PC-9 (cell line): ENCODE measurements around the gene OR56A3. TPM values are rescaled to one million over a fixed set of nuclear protein-coding genes. Genes with fewer than 3 reads are reported as not detected.

Experiments used
- BruUV-seq: library from RNA; stranded (reverse); fragments of 400-500 nt; replicated peaks from 2 replicates; lab custom pipeline; 2021; lab: Mats Ljungman, UMichigan
- CTCF ChIA-PET: fragments of 300-600 bp; sonication (Branson Sonifier 250); formaldehyde crosslinking; loops from one replicate; lab custom pipeline; 2022; ENCODE audit warnings: antibody characterized with exemption; lab: Charles Lee
- POLR2A ChIA-PET: fragments of 300-600 bp; sonication (Branson Sonifier 250); formaldehyde crosslinking; loops from one replicate; lab custom pipeline; 2022; ENCODE audit warnings: antibody characterized with exemption; ENCODE audit not compliant: unreplicated experiment; lab: Charles Lee
- DNase-seq, 2 experiments: peaks; one replicate each; pipeline versions ENCODE4 v3.0.0 to v3.0.0-alpha.2; 2015 to 2022; ENCODE audit warnings: mixed read lengths in 1 of 2
- H2AFZ ChIP-seq: fragments of 200-600 bp; sonication (generic); 2 replicates; pipeline ENCODE4 v1.8.1; 2017; ENCODE audit warnings: antibody characterized with exemption
- H3F3A ChIP-seq: fragments of 200-600 bp; sonication (generic); 2 replicates; pipeline ENCODE4 v1.8.1; 2017; ENCODE audit warnings: antibody characterized with exemption, mild to moderate bottlenecking, low read depth; ENCODE audit not compliant: insufficient read depth
- H3K27ac ChIP-seq: fragments of 200-600 bp; sonication (generic); 2 replicates; pipeline ENCODE4 v1.6.1; 2016; ENCODE audit warnings: mixed run types
- H3K27me3 ChIP-seq: fragments of 200-600 bp; sonication (generic); 2 replicates; pipeline ENCODE4 v1.6.1; 2016; ENCODE audit warnings: low read depth, mixed run types; ENCODE audit not compliant: insufficient read depth
- H3K36me3 ChIP-seq: fragments of 200-600 bp; sonication (generic); 2 replicates; pipeline ENCODE4 v1.6.1; 2016; ENCODE audit warnings: low read depth, mixed run types
- H3K4me1 ChIP-seq: fragments of 200-600 bp; sonication (generic); replicated peaks from 2 replicates; pipeline ENCODE4 v1.6.1; 2016; ENCODE audit warnings: mixed run types; ENCODE audit not compliant: insufficient read depth
- H3K4me2 ChIP-seq: fragments of 200-600 bp; sonication (generic); 2 replicates; pipeline ENCODE4 v1.6.1; 2017; ENCODE audit warnings: mixed run types
- H3K4me3 ChIP-seq: fragments of 200-600 bp; sonication (generic); 2 replicates; pipeline ENCODE4 v1.6.1; 2016; ENCODE audit warnings: mixed run types
- H3K79me2 ChIP-seq: fragments of 200-600 bp; sonication (generic); 2 replicates; pipeline ENCODE4 v1.6.1; 2017; ENCODE audit warnings: low read depth, mixed run types
- H3K9me2 ChIP-seq: fragments of 200-600 bp; sonication (generic); 2 replicates; pipeline ENCODE4 v1.8.1; 2017; ENCODE audit warnings: mild to moderate bottlenecking; ENCODE audit not compliant: insufficient read depth
- H3K9me3 ChIP-seq: fragments of 200-600 bp; sonication (generic); 2 replicates; pipeline ENCODE4 v1.8.1; 2016; ENCODE audit warnings: low read depth; ENCODE audit not compliant: insufficient read depth
- H4K20me1 ChIP-seq: fragments of 200-600 bp; sonication (generic); 2 replicates; pipeline ENCODE4 v1.8.1; 2017; ENCODE audit not compliant: insufficient read depth
- EZH2 ChIP-seq: fragments of 200-600 bp; sonication (generic); IDR thresholded peaks from 2 replicates; pipeline ENCODE4 v1.8.0; 2017; ENCODE audit warnings: antibody characterized with exemption, low read depth
- intact Hi-C: fragments of 100-400 bp; cut with micrococcal nuclease; formaldehyde crosslinking; loops from one replicate; pipeline ENCODE4 v1.10.0; 2022; ENCODE audit not compliant: unreplicated experiment
- total RNA-seq: library from RNA; stranded (reverse); gene quantifications from 2 replicates; pipeline ENCODE4 v1.2.3, GENCODE V29; 2021
- TF ChIP-seq, protein P1 (sequence below): fragments of 200-600 bp; sonication (generic); conservative IDR thresholded peaks from 2 replicates; pipeline ENCODE4 v1.6.1; 2017; ENCODE audit warnings: mixed run types, antibody characterized with exemption, mild to moderate bottlenecking, moderate library complexity

The OR56A3 gene
- total RNA-seq, 1 experiment from 2014 or later: not detected

DNA sequence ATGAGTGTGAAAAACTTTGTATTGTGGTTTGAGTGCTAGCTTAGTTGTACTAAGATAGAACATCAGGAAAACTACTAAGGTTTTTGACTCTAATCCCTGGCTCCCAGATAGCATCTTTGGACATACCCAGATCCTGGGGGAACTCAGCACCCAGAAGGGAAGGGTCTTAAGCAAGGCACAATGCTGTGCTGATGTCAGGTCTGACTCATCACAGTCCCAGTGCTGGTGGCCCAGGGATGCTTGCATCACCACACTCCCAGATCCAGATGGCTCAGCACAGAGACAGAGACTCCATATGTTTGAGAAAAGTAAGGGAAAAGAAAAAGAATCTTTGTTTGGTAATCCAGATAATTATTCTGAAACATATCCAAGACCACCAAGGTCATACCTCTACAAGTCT lies 18.3 kb upstream of the OR56A3 start:
- TF ChIP-seq, protein P1, sequence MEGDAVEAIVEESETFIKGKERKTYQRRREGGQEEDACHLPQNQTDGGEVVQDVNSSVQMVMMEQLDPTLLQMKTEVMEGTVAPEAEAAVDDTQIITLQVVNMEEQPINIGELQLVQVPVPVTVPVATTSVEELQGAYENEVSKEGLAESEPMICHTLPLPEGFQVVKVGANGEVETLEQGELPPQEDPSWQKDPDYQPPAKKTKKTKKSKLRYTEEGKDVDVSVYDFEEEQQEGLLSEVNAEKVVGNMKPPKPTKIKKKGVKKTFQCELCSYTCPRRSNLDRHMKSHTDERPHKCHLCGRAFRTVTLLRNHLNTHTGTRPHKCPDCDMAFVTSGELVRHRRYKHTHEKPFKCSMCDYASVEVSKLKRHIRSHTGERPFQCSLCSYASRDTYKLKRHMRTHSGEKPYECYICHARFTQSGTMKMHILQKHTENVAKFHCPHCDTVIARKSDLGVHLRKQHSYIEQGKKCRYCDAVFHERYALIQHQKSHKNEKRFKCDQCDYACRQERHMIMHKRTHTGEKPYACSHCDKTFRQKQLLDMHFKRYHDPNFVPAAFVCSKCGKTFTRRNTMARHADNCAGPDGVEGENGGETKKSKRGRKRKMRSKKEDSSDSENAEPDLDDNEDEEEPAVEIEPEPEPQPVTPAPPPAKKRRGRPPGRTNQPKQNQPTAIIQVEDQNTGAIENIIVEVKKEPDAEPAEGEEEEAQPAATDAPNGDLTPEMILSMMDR: no peak
- TF ChIP-seq EZH2: no peak
- ChIA-PET CTCF (no interaction called here), POLR2A (no interaction called here)
- DNase-seq: no peak
- Histone ChIP-seq H3K9me2 (no peaks in the 10 kb centered on the region), H3K4me1 (no peaks in the 10 kb centered on the region), H3K79me2 (no peaks in the 10 kb centered on the region), H3F3A (no peaks in the 10 kb centered on the region), H3K27ac (no peak overlapping the region), H3K27me3 (no peaks in the 10 kb centered on the region), H3K9me3 (no peaks in the 10 kb centered on the region), H3K4me3 (no peak overlapping the region), H4K20me1 (no peaks in the 10 kb centered on the region), H3K4me2 (no peak overlapping the region), H3K36me3 (no peaks in the 10 kb centered on the region), H2AFZ (no peak overlapping the region)
- intact Hi-C loops: no loop called here
- BruUV-seq: no TSS peak

DNA sequence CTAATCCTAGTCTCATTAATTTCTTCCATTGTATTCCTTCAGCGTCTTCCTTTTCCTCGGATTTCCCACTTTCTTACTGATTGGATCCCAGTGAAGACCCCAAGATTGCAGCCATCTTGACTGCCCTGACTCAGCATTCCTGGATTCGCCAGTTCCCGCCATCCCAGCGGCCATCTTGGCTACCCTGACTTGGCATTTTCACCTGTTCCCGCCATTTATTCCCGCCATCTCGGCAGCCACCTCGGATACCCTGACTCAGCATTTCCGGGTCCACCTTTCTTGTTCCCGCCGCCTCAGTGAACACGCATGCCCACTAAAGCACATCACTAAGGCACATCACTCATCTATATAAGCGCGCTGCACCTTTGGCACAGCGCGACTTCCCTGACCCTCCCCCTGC lies 13.8 kb upstream of the OR56A3 start:
- TF ChIP-seq, protein P1: no peak
- no peak for TF ChIP-seq EZH2
- Histone ChIP-seq H3K36me3 (no peaks in the 10 kb centered on the region), H3K4me3 (no peak overlapping the region), H3K4me2 (no peak overlapping the region), H4K20me1 (no peaks in the 10 kb centered on the region), H3K27ac (no peak overlapping the region), H3F3A (no peaks in the 10 kb centered on the region), H2AFZ (no peak overlapping the region), H3K27me3 (peaks cover 8% of the 10 kb centered on the region), H3K9me3 (no peaks in the 10 kb centered on the region), H3K4me1 (no peaks in the 10 kb centered on the region), H3K9me2 (no peaks in the 10 kb centered on the region), H3K79me2 (no peaks in the 10 kb centered on the region)
- no TSS peak for BruUV-seq
- POLR2A ChIA-PET: no interaction called here
- intact Hi-C loops: no loop called here
- CTCF ChIA-PET: no interaction called here
- DNase-seq: no peak

DNA sequence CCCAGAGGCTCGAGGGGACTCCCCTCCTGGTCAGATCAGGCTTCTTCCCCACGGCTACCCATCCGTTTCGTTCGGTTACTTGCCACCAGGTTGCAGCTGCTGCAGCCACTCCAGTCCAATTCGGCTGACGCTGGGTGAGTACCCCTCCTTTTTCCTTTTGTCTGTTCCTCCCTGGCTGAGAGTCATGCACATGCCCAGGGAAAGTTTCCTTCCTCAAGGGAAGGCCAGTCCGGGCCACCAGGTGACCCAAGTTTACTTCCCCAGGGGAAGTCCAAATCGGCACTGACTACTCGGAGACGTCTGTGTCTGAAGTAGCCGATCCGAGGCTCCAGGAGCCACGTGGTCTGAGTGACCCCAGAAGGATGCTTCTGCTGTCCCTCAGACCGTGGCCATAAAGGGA lies 13.2 kb upstream of the OR56A3 start:
- no peaks in the 10 kb centered on the region for H3K9me2 ChIP-seq
- H3F3A ChIP-seq: no peaks in the 10 kb centered on the region
- H3K4me3 ChIP-seq: no peak overlapping the region
- no peaks in the 10 kb centered on the region for H3K9me3 ChIP-seq
- no peak overlapping the region for H3K4me2 ChIP-seq
- ChIA-PET CTCF (no interaction called here), POLR2A (no interaction called here)
- TF ChIP-seq EZH2: no peak
- TF ChIP-seq, protein P1: no peak
- peaks cover 12% of the 10 kb centered on the region for H3K27me3 ChIP-seq
- H4K20me1 ChIP-seq: no peaks in the 10 kb centered on the region
- H3K4me1 ChIP-seq: no peaks in the 10 kb centered on the region
- BruUV-seq: no TSS peak
- no peaks in the 10 kb centered on the region for H3K79me2 ChIP-seq
- intact Hi-C loops: no loop called here
- H2AFZ ChIP-seq: no peak overlapping the region
- no peak overlapping the region for H3K27ac ChIP-seq
- no peak for DNase-seq
- H3K36me3 ChIP-seq: no peaks in the 10 kb centered on the region
